GM19455 (cell line): ENCODE results near the gene VPS9D1.
"Not testable (repeated sequence)": the region's sequence is repeated elsewhere in the genome, so short reads cannot be mapped to it uniquely, and the experiment has no call there.

ENCODE experiments used
- ATAC-seq: cut with Tn5 transposase; IDR thresholded peaks from one replicate; pipeline ENCODE4 v1.9.1; 2021; ENCODE audit not compliant: unreplicated experiment

Gene VPS9D1

DNA sequence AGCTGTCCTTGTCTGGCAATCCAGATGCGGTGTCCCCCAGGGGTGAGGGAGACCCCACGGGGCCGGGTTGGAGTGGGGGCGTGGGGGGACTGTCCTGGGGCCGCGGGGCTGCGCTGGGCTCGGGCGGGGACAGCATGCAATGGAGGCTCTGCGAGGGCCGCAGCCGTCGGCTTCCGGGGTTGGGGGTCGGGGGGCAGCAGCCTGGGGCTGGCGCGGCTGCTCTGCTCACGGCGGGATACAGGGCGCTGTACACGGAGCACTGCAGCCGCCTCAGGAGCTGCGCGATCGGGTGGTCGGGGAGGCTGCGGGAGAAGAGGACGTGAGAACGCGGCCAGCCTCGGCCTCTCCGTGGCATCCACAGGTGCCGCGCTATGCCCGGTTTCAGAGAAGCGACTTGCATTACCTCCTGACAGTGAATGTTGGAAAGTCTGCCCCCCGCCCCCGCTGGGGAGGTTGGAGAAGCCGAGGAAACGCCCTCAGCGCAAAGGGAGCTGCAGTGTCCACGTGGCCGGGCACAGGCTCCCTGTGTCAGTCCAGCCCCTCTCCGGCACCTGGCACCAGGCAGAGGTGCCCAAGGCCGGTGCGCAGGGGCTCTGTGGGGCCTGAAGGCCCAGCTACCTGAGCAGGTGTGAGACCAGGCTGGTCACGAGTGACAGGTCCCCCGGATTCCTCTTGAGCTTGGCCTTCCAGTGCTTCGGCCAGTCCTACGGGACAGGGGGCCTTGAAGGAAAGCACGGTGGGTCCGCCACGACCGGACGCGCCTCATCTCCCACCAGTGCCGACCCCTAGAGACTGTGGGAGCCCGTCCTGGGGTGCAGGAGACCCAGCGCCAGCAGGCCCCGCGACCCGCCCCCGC lies 9.8 kb downstream of the VPS9D1 start:
- no peak for ATAC-seq

DNA sequence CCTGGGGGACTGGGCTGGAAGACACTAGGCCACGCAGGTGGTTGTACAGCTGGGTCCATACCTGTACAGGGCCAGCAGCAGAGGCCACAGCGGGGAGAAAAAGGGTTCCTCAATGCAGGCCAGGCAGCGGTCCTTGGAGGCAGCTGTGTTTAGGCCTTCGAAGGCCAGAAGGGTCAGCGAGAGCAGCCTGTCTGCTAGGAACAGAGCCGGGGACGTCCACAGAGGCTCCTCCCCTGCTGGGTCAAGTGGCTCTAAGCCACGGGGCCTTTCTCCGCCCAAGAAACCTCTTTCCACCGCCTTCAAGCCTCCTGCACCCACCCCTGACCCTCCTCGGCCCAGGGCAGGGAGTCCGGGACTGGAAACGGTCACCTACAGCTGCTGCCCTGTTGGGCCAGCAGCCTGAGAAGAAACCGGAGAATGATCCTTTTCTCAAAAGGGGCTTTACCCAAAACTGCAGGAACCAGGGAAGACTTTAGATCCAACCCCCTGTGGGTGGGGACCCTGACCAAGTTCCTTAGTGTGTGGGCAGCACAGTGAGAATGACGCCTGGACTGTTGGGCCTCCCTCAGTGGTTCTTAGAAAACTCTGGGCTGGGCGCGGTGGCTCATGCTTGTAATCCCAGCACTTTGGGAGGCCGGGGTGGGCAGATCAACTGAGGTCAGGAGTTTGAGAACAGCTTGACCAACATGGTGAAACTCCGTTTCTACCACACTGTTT lies 10.8 kb downstream of the VPS9D1 start:
- ATAC-seq = no peak

DNA sequence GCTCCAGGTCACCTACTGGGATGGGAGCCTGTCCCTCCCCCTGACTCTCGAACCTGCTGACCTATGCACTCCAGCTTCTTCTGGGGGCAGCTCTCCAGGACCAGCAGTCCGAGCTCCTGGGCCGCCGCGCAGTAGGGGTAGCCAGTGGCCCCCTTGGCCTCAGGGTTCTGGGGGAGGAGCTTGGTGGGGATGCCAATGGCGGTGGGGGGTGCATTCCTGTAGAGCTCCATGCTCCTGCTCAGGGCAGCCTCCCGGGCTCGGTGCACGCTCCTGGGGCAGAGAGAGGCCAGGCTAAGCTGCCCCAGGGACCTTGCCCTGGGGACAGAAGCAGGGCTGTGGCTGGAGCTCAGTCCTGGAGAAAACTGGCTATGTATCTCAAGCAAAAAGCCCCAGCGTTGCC lies 11.5 kb downstream of the VPS9D1 start:
- no peak for ATAC-seq

DNA sequence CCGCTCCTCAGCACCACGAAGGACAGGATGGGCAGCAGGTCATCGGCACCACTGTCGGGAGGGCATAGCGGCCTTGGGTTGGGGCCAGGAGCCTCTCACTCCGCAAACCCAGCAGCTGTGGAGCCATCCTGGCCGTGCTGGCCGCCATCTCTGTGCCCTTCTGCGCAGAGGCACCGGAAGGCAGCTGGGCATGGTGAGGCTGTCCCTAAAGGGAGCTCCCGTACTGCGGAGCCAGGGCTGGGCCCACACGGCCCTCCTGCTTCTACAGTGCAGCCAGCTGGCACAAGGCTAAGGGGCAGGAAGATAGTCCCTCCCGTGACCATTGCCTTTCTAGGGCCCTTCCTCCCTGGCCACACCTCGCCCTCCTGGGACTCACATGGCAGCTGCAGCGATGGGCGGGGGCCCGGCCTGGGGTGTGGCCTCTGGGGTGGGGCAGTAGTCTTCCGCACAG lies 12.2 kb downstream of the VPS9D1 start:
- ATAC-seq = no peak

DNA sequence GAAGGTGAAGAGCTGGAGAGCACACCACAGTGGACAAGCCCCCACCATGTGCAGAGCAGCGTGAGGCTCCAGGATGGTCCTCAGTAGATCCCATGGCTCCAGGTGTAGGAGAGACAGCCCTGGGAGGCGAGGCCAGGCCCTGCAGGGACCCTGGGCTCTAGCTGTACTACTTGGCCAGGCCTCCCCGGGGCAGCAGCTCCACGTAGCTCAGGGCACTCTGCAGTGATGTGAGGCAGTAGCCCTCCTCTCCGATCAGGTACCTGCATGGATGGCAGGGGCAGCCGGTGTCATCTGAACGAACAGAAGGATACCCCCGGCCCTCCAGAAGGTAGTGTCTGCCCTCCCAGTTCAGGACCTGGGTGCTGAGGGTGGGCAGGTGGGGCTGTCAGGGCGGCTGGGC lies 13.0 kb downstream of the VPS9D1 start:
- no peak for ATAC-seq

DNA sequence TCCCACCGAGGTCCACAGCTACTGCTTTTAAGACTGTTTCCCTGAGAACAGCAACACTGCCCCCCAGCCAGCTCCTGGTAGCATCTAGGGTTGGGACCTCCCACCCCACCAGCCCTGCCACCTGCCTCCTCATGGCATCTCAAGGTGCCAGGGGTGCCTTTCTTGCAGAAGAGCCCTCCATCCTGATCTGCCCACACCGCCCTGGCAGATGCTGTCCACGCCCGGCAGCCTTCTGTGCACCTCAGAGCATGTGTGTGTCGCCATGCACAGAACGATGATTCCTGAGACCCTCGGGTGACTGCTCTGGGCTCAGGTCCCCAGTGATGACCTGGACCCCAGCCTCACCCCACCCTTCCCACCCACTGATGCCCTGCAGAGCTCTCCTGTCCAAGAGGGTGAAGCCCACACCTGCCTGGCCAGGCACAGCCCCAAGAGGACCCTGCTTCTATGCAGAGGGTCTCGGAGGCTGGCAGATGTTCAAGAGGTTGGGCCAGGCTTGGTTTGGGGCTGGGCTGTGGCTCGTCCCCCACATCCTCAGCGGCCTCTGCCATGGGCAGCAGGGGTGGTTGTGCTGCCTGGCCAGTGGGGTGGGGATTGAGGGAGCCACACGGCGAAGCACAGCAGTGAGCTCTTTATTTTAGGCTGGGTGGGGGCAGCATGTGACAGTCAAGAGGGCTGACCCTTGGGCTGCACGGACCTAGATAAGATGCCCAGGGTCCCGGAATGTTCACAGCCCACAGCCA lies 14.0 kb downstream of the VPS9D1 start:
- no peak for ATAC-seq

DNA sequence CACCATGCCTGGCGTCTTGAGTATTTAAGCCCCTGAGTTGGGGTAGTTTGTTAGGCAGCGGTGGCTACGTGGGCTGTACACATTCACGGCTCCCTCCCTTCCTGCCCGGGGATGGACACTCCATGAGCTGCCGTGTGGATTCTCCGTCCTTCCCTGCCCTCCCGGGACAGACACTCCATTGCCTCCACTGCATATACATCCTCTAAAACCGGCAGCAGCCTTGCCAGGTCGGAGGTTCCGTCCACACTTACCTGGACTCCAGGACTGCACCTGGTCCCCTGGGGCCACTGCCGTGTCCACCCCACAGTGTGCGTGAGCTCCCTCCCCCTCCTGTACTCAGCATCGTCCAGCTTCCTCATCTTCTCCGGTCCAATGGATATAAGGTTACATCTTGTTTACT lies 15.7 kb downstream of the VPS9D1 start:
- no peak for ATAC-seq

DNA sequence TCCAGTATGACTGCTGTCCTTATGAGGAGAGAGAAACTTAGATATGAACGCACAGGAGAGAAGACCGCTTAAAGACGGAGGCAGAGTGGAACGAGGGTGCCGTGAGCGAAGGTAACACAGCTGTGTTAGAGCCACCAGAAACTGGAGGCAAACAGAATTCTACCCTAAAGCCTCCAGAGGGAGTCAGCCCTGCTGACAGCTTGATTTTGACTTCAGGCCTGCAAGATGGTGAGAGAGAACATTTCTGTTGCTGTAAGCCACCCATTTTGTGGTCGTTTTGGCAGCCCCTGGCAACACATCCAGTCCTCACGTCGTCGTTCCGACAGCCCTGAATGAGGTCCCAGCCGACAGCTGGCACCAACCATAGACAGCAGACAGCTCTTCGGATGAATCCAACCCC lies 16.4 kb downstream of the VPS9D1 start:
- no peak for ATAC-seq

DNA sequence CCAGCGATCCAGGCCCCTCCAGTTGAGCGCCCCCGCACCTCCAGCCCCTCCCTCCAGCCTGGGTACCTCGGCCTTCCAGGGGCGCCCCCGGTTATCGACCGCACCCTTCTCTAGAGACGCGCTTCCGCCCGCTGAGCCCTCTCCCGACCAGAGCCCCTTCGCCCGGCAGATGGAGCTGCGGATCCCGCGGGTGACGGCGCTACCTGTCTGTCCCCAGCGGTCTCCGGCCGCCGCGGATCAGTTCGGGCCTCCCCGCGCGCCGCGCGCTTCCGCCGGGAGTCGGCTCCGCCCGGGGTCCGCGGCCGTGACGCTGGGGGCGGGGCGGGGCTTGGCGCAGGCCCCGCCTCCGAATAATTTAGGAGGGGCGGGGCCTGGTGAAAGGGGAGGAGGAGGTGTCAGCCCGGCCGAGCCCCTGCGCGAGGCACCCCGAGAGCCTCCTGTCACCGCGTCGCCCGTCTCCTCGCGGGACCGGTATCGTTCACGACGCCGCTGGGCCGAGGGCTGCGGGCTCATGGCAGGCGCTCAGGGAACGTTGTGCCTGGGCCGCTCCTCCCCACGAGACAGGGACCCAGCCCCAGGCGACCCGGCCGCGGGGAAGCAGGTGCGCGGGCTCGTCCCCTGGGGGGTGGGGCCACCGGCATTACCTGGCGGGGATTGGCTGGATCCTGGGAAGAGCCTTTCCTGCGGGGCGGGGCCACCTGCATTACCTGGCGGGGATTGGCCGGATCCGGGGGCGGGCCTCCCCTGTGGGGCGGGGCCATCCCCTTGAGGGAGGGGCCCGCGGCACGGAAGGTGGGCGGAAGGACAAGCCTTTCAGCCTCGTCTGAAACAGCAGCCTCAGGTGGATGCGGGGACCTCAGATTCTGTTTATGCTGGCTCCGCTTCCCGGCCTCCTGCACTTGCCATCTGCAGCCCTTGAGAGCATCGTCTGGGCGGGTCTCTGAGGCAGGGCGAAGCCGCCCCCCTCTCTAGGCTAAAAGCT lies 19.0 kb downstream of the VPS9D1 start, which contains the start of gene SPATA2L:
SPATA2L (minus strand) TSS at position 281 of the 982 bp plus-strand sequence. CDS start 473 bp downstream, outside the sequence.
- ATAC-seq = peak; percentile 60

DNA sequence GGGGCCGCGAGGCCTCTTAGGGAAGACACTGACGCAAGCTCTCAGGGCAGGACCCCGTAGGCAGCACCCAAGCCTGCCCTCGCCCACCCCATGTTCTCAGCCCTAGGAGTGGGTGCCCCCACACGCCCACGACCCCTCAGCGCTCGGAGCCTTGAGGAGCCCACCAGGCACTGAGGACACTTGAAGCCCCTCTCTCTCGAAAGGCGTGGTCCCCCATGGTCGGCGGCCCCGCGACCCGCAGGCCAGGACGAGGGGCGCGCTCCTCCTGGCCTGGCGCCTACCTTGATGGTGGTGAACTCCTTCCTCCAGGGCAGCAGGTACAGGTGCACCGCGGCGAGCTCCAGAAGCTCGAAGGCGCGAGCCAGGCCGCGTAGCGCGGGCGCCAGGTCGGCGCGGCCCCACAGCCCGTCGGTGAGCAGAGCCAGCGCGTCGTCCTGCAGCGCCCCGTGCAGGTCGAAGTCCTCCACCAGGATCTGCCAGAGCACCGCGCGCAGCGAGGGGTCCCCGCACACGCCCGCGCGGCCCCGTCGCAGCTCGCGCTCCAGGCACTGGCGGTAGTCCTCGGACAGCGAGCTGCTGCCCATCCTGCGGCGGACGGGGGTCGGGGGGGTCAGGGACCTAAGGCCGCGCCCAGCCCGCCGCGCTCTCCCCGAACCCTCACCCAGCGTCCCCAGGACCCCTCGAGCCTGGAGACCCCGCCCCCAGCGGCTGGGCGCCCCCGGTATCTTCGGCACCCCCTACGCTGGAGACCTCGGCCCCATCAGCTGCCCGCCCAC lies 19.9 kb downstream of the VPS9D1 start:
- no peak for ATAC-seq

DNA sequence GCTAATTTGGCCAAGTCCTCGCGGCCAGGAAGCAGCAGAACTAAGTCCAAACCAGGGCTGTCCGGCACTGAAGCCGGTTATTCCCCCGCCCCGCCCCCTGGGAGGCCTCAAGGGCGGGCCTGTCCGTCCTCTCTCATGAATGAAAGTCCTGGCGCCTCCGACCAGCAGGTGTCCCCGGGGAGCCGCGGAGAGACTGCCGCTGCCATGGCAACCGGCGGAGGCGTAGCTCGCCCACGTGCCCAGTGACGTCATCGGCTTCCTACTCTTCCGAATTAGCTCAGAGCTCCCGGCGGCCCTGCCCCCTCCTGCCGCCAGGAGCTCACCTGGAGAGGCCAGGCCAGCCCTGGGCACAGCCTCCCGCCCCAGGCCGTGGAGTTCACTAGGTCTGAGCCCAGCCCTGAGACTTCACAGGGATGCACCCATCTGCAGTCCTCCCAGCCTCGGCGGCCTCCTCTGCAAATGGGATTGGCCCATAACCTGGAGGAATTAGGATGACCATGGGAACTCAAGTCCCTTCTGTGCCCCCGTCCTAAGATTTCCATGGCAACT lies 20.5 kb downstream of the VPS9D1 start:
- peak; percentile 39 for ATAC-seq

DNA sequence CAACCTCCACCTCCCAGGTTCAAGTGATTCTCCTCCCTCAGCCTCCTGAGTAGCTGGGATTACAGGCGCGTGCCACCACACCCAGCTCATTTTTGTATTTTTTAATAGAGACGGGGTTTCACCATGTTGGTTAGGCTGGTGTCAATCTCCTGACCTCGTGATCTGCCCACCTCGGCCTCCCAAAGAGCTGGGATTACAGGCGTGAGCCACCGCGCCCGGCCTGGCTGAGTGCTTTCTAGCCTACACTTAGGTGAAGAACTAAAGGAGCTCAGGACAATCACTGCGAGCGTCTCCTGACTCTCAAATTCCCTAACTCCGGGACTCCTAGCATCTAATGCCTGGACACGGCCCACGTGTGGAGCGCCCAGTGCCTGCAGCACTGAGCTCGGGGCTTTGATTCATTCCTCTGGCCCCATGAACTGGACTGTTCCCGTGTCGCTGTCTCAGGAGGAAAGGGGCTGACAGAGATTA lies 21.0 kb downstream of the VPS9D1 start:
- ATAC-seq = not testable (repeated sequence)

DNA sequence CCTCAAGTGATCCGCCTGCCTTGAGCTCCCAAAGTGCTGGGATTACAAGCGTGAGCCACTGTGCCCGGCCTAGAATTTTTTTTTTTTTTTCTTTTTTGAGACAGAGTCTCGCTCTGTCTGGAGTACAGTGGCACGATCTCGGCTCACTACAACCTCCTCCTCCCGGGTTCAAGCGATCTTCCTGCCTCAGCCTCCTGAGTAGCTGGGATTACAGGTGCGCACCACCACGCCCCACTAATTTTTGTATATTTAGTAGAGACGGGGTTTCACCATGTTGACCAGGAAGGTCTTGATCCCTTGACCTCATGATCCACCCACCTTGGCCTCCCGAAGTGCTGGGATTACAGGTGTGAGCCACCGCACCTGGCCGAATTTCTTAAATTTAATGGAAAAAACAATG lies 22.0 kb downstream of the VPS9D1 start:
- not testable (repeated sequence) for ATAC-seq

DNA sequence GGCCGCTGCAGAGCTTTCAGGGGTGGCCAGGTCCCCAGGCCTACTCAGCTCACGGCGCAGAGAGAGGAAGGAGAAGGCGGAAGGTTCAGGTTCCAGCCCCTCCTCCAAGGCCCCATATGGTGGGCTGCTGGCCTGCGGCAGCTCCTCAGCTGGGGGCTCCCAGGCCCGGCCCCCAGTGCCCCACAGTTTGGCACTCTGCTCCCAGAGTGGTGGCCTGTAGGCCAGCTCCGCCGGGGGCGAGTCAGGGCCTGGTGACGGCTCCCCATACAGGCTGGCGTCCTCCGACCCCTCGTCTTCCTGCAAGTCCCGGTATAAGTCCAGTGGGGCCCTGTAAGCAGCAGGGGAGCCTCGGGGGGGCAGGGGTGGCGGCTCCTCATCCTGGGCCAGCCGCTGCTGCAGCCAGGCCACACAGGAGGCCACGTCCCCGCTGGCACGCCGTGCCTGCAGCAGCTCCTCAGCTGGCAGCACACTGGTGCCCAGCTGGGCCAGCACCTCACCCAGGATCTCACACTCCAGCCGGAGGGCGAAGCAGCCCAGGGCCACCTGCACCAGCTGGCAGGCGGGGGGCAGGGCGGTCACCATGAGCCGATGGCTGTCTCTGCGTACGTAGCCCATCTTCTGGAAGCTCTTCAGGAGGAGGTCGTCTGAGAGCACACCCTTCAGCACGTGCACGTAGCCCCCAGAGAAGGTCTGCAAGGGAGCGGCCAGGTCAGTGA lies 22.9 kb downstream of the VPS9D1 start:
- ATAC-seq = no peak

DNA sequence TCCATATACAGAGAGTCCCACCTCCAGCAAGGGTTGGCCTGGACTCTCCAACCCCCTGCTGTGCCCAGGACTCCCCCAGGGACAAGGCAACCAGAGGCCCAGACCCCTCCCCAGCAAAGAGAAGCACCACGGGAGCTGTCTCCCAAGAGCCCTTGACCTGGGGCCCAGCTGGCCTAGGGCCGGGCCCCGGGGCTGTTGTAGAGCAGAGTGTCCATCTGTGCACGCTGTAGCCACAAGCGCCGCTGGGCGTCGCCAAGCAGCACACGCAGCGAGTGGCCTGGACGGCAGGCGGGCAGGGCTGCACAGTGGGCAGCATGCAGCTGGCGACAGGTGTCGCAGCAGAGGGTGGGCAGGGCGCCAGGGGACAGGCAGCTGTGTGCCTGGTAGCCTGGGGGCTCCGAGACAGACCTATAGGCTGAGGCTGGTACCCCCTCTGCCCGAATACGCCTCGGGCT lies 23.5 kb downstream of the VPS9D1 start:
- ATAC-seq = no peak

DNA sequence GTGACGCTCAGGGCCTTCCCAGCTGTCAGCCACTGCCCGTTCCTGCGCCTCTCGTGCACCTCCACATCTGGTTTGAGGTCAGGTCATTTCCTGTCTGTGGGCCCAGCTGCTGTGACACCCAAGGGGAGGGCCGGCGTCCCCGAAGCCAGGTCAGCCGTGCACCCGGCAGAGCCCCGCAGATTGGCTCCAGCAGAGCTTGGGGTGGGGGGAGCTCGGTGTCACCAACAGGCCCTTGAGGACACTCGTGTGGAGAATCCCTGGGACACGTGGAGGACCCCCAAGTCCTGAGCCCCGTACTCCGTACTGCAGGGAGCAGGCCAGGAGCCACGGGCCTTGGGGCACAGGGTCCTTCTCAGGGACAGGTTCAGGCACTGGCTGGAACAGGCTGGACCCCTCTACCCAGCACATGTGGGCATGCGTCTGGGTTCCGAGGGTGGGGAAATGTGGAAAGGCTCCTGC lies 24.0 kb downstream of the VPS9D1 start:
- no peak for ATAC-seq

DNA sequence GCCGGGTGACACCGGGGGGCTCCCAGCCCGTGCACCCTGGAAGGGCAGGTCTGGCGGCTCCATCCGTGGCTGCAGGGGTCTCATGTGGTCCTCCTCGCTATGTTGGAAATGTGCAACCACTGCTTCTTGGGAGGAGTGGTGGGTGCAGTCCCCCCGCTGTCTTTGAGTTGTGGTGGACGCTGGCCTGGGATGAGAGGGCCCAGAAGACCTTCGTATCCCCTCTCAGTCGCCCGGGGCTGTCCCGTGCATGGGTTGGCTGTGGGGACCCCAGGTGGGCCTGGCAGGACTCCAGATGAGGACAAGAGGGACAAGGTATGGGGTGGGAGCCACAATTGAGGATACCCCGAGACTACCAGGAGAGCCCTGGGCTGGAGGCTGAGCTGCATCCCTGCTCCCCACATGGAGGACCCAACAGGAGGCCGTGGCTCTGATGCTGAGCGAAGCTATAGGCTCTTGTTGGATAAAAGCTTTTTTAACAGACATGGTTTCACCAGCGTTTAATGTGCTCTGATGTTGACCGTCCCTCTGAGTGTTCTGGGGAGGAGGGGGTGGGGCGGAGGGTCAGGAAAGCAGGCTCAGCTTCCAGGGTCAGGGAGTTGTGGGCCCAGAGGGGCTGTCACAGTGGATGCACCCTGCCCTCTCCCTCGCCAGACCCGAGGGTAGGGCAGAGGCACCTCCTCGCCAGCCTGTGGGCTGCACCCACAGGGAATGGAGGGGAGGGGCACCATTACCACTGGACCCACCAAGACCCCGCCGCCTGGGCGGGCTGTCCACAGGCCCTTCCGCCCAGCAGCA lies 24.6 kb downstream of the VPS9D1 start:
- no peak for ATAC-seq
